ENCODE results near the gene CEMIP. TPM values are rescaled to one million over a fixed set of nuclear protein-coding genes. Genes with fewer than 3 reads are reported as not detected.

The CEMIP gene
- total RNA-seq, 1 donor from 2014 or later, result under 0.01 TPM

DNA sequence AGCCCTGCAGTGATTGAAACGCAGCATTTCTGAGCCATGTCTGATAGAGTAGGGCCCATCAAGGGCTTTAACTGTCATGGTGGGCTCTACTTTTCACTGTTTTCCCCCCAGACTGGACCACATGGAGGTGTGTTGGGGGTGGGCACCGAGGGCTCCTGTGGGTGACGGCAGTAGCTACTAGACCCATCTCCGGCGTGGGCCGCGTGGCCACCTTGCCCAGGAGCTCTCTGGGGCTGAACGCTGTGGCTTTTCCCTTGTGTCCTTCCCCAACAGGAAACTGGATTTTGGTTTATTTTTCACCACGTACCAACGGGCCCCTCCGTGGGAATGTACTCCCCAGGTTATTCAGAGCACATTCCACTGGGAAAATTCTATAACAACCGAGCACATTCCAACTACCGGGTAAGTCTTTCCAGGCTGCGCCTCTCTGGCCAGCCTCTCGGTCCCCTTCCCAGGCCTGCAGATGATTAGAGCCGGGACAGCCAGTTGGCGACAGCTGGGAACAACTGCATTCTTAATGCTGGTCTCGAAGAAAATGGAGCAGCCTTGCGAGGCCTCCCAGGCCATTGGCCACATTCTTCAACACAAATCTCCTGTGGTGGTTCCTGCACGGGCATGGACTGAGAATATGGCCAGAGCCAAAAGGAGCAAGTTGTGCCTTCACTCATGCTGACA, 142.7 kb downstream of the CEMIP start:
- no peak for DNase-seq (ENCODE audit: low read depth)
- TF ChIP-seq, protein P1, sequence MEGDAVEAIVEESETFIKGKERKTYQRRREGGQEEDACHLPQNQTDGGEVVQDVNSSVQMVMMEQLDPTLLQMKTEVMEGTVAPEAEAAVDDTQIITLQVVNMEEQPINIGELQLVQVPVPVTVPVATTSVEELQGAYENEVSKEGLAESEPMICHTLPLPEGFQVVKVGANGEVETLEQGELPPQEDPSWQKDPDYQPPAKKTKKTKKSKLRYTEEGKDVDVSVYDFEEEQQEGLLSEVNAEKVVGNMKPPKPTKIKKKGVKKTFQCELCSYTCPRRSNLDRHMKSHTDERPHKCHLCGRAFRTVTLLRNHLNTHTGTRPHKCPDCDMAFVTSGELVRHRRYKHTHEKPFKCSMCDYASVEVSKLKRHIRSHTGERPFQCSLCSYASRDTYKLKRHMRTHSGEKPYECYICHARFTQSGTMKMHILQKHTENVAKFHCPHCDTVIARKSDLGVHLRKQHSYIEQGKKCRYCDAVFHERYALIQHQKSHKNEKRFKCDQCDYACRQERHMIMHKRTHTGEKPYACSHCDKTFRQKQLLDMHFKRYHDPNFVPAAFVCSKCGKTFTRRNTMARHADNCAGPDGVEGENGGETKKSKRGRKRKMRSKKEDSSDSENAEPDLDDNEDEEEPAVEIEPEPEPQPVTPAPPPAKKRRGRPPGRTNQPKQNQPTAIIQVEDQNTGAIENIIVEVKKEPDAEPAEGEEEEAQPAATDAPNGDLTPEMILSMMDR (IDR thresholded peaks at IDR 0.05; ENCODE audit: insufficient read depth, low read length, poor library complexity, severe bottlenecking), result no peak
- Histone ChIP-seq H3K36me3 (ENCODE audit: control insufficient read depth, insufficient read depth, low read length) (no peaks in the 10 kb centered on the region), H3K4me3 (ENCODE audit: low read depth, low read length) (no peak overlapping the region), H3K27me3 (ENCODE audit: control insufficient read depth, insufficient read depth, low read length) (no peaks in the 10 kb centered on the region)

DNA sequence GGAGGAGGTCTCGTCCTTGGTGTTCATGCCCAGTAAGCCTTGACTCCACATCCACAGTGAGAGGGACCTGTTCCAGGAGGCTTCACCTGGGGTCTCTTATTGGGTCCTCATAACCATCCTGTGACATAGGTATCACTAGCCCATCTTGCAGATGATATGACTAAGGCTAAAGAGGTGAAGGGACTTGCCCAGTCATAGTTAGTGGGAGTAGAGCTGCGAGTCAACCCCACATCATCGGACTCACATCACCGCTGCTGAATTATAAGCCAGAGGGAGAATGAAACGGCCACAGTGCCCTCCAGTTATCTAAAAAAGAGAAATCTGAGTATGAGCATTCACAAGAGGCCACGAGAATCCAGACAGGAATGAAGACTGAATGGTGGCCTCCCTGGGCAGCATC, 144.5 kb downstream of the CEMIP start:
- H3K4me3 ChIP-seq (ENCODE audit: low read depth, low read length), result no peak overlapping the region
- H3K36me3 ChIP-seq (ENCODE audit: control insufficient read depth, insufficient read depth, low read length), result no peaks in the 10 kb centered on the region
- TF ChIP-seq, protein P1 (IDR thresholded peaks at IDR 0.05; ENCODE audit: insufficient read depth, low read length, poor library complexity, severe bottlenecking), result no peak
- H3K27me3 ChIP-seq (ENCODE audit: control insufficient read depth, insufficient read depth, low read length), result no peaks in the 10 kb centered on the region
- no peak for DNase-seq (ENCODE audit: low read depth)

DNA sequence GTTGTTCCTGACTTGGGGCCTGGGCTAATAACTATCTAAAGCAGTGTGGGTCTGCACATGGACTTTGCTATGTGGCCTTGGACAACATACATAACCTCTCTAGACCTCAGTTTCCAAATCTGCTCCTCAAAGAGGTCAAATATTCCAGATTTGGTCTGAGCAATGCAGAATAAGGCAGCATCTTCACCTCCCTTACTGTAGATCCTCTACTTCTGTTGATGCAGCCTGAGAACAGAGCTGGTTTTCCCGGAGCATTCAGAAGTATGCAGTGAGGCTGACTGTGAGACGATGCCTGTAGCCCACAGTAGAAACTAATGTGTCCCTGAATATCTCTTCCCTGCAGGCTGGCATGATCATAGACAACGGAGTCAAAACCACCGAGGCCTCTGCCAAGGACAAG, 145.1 kb downstream of the CEMIP start:
- Histone ChIP-seq H3K4me3 (ENCODE audit: low read depth, low read length) (no peak overlapping the region), H3K27me3 (ENCODE audit: control insufficient read depth, insufficient read depth, low read length) (no peaks in the 10 kb centered on the region), H3K36me3 (ENCODE audit: control insufficient read depth, insufficient read depth, low read length) (no peaks in the 10 kb centered on the region)
- TF ChIP-seq, protein P1 (IDR thresholded peaks at IDR 0.05; ENCODE audit: insufficient read depth, low read length, poor library complexity, severe bottlenecking), result no peak
- DNase-seq (ENCODE audit: low read depth), result no peak

DNA sequence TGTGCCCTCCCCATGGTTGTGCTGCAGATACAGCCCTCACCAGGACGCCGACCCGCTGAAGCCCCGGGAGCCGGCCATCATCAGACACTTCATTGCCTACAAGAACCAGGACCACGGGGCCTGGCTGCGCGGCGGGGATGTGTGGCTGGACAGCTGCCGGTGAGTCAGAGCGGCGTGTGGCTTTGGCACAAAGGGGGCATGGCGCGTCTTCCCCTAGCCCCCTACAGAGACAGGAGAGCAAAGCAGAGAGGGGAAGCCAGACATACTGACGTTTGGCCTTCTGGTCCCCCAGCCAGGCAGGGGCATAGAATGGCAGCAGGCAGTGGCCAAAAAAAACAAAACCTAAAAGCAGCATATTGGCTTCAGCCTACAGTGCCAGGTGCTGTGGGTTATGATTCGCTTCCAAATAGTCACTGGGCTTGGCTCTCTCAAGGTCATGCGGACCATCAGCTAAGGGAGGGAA, 146.5 kb downstream of the CEMIP start:
- no peak for DNase-seq (ENCODE audit: low read depth)
- no peaks in the 10 kb centered on the region for H3K36me3 ChIP-seq (ENCODE audit: control insufficient read depth, insufficient read depth, low read length)
- TF ChIP-seq, protein P1 (IDR thresholded peaks at IDR 0.05; ENCODE audit: insufficient read depth, low read length, poor library complexity, severe bottlenecking), result no peak
- H3K27me3 ChIP-seq (ENCODE audit: control insufficient read depth, insufficient read depth, low read length), result no peaks in the 10 kb centered on the region
- H3K4me3 ChIP-seq (ENCODE audit: low read depth, low read length), result no peak overlapping the region

DNA sequence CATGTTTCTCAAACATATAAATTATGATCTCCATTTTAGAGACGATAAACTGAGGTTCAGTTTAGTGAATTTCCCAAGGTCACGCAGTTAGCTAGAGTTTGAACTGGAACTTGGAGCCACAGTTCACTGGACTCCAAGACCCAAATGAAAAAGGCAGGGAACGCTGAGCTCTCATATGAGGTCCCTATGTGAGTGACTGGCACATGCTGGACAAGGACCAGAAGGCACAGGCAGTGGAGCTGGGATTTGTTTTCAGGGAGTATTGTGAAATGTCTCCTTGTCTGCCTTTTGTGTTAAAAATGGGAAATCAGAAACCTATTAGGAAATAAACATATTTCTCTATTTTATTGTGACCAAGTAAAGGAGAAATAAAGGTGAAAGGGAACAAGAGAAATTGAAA, 147.0 kb downstream of the CEMIP start:
- Histone ChIP-seq H3K36me3 (ENCODE audit: control insufficient read depth, insufficient read depth, low read length) (no peaks in the 10 kb centered on the region), H3K27me3 (ENCODE audit: control insufficient read depth, insufficient read depth, low read length) (no peaks in the 10 kb centered on the region), H3K4me3 (ENCODE audit: low read depth, low read length) (no peak overlapping the region)
- DNase-seq (ENCODE audit: low read depth), result no peak
- TF ChIP-seq, protein P1 (IDR thresholded peaks at IDR 0.05; ENCODE audit: insufficient read depth, low read length, poor library complexity, severe bottlenecking), result no peak

DNA sequence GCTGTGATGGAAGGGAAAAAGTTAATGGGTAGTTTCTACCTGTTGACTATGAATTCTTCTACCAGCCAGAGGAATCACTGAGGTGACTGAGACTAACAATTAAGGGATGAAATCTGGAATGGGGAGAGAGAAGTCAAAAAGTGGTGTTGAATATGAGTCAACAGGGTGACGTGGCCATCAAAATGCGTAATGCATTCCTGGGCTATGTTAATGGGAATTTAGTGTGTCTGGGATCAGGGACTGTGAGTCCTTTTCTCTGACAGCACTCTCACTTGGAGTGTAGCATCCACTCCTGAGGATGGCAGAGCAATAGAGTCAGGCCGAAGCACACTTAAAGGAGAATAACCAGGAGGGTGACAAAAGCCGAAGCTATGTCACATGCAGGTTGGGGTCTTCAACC, 150.1 kb downstream of the CEMIP start:
- Histone ChIP-seq H3K36me3 (ENCODE audit: control insufficient read depth, insufficient read depth, low read length) (no peaks in the 10 kb centered on the region), H3K27me3 (ENCODE audit: control insufficient read depth, insufficient read depth, low read length) (no peaks in the 10 kb centered on the region), H3K4me3 (ENCODE audit: low read depth, low read length) (no peak overlapping the region)
- TF ChIP-seq, protein P1 (IDR thresholded peaks at IDR 0.05; ENCODE audit: insufficient read depth, low read length, poor library complexity, severe bottlenecking), result no peak
- no peak for DNase-seq (ENCODE audit: low read depth)

Data from kidney epithelial cell (primary cell).